Activated CD4-positive, CD25-positive, alpha-beta regulatory T cell treated with anti-CD3 and anti-CD28 coated beads, Interleukin-2, amount 50 U/mL, for 72 hours (primary cell): ENCODE measurements around the gene MEAK7.

ENCODE experiments used
- DNase-seq: peaks from one replicate; pipeline ENCODE4 v3.0.0; 2021

The MEAK7 gene

DNA sequence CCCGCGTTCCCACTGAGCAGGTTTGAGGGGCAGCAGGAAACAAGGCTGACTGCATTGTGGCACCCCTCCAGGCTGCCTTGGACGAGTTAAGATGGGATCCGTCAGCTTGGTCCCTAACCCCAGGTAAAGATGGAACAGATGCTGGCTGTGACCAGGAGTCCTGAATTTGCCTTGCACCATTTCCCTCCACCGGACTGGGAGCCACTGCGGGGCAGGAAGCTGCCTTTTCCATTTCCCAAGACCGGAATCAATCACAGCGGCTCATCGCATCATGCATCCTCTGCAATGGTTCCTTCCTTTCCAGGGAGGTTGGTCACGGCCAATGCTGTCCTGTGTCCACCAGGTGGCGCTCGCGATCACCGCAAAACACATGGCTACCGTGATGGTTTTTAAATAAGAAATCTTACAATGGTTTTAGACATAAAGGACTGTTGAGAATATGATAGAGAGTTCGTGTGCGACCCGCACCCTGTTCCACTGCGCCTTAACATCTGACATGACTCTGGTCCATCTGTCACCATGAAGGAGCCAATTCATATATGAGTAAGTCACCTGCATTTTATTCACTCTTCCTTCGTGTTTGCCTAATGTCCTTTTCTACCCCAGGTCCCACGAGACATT lies 6.8 kb upstream of the MEAK7 start:
- DNase-seq, result peak; percentile 86

DNA sequence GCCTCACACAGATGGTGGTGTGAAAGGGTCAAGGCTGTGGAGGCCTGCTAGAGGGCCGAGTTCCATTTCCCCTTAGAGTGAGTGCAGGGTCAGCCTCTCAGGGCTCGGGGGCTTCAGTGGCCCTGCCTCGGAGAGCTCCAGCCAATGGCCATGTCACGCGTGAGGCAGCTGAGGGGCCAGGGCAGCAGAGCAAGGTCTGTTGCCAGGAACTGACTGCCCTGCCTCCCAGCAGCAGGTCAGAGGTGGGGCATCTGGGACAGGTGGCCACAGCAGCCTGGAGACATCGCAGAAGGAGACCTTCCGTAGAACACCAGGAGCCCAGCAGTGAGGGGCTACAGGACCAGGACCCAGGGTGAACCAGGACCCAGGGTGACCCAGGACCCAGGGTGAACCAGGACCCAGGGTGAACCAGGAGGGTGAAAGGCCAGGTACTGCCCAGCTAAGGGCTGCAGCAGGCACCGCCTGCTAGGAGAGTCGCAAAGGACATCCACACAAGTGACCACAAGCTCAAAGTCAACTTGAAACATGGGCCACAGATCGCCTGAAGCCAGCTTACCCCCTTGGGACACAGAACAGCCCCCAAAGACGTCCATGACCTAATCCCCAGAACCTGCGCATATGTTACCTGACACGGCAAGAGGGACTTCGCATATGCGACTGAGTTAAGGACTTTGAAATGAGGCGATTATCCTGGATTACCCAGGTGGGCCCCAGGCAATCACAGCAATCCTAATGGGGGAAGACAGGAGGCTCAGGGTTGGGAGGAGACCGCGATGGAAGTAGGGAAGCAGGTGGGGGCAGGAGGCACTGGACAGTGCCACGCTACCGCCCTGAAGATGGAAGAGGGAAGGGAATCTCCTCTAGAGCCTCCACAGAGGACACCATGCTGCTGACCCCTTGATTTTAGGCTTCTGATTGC lies 4.8 kb upstream of the MEAK7 start:
- DNase-seq, result no peak

DNA sequence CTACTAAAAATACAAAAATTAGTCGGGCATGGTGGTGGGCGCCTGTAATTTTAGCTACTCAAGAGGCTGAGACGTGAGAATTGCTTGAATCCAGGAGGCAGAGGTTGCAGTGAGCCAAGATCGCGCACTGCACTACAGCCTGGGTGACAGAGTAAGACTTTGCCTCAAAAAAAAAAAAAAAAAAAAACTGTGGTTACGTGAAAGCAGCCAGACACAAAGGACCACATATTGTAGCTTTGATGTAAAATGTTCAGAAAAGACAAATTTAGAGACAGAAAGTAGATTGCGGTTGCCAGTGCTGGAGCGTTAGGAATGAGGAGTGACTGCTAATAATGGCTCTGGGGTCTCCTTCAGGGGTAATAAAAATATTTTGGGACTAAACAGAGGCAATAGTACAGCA lies 4.0 kb upstream of the MEAK7 start:
- no peak for DNase-seq

DNA sequence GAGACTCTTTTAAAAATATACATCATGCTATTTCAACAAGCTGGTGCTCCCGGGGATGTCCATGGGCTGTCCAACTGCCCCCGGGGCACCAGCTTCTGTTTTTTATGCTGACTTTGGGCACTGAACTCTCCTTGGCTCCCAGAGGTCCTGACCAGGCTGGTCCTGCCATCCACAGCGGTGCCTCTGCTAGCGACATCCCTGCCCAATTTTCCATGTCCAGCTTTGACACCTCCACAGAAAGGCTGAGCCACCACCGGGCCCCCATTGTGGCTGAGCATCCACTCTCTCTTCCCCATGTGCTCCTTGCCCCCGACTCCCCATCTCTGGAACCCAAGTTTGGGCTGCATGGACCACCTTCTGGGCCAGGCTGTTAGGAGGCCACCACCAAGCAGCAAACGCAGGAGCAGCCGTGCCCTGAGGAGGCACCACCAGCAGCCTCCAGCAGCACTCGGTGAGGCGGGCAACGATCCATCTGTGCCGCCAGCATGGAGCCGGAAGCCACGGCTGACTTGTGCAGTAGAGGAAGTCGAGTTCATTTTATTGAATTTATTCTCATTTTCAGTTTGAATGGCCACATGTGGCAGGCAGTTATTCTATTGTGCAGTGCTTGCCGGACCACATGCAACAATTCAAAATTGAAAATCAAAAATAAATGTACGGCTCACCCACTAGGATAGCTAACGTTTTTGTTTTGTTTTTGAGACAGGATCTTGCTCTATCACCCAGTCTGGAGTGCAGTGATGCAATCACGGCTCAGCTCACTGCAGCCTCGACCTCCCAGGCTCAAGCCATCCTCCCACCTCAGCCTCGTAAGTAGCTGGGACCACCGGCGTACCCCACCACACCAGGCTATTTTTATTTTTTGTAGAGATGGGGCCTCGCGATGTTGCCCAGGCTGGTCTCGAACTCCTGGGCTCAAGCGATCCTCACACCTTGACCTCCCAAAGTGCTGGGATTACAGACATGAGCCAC lies 2.8 kb upstream of the MEAK7 start:
- no peak for DNase-seq

DNA sequence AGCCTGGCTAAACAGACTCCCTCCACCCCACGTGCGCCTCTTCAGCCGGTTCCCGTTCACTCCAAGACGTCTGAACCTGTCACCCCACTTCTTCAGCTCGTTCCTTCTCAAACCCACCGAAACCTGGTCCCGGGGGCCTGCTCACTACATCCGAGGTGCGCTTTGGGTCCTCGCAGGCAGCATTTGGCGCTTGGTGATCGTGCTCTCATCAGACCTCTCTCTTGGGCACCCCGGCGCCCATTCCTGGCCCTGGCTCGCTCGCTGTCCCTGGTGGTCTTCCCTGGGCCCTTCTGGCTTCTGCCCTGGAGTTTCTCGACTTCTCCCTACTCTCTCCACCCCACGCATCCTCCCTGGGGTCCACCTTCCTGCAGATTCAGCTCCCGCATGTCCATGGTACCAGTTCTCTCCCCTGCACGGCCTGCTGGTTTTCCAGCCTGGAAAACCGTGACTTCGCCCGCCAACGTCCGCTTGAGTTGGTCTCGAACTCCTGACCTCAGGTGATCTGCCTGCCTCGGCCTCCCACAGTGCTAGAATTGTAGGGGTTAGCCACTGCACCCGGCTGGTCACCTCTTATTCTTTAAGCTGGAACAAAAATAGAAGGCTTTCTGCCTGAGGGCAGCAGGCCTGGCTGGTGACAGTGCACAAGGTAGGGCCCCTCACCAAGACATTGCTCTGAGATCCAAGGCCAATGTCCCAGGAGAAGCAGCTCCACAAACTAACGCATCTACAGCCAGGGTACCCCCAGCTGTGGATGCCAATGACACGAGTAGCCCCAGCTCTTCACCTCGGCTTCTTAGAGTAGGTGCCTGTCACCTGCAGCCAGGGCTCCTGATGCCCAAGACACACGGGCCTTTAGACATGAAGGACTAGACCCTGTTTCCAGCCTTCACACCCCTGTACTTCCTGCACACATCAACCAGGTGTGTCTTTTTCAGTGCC lies 1.1 kb upstream of the MEAK7 start:
- DNase-seq, result no peak

DNA sequence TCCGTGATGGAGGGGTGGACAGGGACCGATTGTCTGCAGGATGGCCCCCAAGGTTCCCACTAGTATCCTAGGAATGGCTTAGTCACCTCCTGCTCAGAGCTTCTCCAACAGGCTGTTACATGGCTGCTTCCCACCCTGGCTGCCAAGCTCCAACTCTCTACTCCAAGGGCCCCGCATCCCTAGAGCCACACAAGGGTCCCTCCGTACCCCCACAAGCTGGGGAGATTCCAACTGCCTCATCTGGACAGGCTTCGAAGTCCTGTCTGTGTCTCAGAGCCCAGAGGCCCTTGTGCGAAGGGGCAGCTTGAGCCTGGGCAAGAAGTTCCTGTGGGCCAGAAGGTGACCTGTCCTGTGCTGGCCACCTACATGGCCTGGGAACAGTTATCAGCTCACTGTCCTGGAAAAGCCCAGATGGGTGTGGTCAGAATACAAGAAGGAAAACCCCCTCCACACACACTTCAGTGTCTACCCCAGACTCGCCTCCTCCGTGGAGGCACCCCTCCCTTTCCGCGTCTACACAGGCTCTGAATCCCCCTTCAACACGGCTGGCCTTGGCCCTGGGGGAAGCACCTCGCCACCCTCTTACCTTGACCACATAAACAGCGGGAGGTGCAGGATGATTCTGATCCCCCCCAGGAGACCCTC lies 586 bp downstream of the MEAK7 start:
- no peak for DNase-seq

DNA sequence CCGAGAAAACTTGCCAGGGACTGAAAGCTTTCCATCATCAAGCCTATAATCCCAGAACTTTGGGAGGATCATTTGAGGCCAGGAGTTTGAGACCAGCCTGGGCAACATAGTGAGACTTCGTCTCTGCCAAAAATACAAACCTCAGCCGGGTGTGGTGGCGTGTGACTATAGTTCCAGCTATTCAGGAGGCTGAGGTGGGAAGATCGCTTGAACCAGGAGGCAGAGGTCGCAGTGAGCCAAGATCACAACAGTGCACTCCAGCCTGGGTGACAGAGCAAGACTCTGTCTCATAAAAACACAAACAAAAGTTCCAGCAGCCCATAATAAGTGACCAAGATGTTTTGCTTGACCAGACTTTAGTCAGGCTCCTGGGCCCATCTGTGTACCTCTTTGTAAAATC lies 1.9 kb downstream of the MEAK7 start:
- no peak for DNase-seq

DNA sequence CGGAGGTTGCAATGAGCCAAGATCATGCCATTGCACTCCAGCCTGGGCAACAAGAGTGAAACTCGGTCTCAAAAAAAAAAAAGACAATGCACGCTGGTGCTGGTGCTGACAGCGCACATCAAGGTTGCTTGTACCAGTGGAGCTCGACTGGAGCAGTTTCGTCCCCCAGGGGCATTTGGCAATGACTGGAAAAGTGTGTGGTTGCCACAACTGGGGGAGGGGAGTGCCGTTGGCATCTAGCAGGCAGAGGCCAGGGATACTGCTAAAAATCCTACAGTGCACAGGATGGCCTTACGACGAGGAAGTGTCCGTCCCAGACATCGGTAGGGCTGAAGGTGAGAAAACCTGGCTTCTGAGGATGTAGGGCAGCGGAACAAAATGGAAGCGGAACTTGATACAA lies 2.4 kb downstream of the MEAK7 start:
- DNase-seq, result no peak

DNA sequence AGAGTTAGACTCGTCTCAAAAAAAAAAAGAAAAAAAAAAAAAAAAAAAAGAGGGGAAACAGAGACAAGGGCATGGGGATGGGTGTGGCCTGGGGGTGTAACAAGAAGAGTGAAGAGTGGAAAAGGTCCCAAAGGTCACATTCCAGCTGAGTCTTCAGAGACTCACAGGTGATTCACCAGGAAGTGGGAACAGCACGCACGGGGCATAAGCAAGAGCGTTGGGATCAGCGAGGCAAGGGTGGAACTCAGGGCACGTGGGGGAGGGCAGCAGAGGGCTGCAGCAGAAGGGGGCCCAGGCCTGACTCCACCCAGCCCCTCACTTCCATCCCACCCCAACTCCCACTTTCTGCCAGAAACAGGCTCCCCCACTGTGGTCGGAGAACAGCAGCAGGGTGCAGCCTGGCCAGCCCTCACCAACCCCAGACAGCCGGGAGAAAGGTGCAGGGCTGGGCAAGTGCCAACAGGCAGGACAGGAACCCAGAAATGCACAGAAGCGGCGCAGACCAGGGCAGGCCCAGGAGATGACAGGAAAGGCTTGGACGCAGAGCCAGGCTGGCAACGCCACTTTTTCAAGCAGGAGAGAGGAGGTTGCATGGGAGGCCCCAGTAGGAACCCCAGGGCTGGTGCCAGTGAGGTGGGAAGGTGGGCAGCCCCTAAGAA lies 3.3 kb downstream of the MEAK7 start:
- DNase-seq, result no peak

DNA sequence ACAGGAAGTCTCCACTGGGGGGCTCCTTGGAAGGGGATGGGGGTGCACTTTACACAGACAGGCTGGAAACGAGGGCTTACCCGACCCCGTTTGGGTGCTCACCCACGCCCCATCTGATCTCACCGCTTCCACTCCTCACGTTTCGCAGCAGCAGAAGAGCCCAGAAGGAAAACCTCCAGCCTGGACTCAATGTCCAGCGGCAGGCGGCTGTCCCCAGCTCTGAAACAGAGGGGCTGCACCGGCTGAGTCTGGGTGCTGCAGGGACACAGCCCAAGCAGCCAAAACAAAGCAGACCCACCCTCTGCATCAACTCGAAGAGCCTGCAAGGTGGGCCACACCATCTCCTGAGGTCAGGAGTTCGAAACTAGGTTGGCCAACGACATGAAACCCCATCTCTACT lies 3.9 kb downstream of the MEAK7 start:
- DNase-seq, result no peak

DNA sequence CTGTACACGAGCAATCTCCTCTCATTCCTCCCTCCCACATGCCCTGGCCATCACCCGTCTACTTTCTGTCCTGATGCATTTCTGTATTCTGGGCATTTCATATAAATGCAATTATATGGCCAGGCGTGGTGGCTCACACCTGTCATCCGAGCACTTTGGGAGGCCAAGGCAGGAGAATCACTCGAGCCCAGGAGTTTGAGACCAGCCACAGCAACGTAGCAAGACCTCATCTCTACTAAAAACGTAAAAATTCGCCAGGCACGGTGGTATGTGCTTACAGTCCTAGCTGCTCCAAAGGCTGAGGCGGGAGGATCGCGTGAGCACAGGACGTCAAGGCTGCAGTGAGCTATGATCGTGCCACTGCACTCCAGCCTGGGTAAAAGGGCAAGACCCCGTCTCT lies 4.8 kb downstream of the MEAK7 start:
- peak; percentile 3 for DNase-seq

DNA sequence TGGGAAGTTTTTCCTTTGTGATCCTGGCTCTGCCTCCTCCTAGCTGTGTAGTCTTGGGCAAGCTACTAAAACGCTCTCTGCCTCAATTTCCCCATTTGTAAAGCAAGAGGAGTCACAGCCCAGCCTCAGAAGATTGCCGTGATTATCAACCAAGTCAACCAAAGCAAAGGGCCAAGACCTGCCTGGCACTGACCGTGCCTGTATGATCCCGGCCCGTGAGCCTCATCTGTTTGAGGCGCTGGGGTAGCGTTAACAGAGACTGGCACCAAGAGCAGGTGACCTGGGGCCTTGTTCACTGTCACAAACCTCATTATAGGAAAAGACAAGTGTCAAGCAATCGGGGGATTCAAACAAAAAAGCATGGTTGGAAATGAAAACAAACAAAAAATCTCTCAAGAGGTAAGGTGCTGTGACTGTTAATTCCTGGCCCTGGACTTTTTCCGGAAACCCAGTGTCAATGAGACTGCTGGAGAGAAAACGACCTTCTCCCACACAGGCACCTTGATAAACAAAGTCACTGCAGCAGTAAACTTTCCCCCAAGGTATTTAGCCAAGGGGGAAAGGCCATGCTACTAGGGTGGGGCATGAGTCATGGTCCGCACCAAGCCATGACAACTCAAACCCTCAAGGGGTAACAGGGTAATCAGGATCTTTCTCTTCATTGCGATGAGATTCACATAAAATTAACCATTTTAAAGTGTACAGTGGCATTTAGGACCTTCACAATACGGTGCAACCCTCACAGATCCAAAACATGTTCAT lies 5.4 kb downstream of the MEAK7 start:
- peak; percentile 8 for DNase-seq

DNA sequence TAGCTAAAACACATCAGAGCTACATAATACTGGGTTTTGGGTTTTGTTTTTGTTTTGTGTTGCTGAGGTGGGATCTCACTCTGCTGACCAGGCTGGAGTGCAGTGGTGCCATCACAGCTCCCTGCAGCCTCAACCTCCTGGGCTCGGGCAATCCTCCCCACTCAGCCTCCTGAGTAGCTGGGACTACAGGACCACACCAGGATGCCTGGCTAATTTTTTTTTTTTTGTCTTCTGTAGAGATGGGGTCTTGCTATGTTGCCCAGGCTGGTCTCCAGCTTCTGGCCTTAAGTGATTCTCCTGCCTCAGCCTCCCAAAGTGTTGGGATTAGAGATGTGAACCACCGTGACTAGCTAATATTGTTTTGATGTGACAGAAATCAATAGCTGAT lies 6.2 kb downstream of the MEAK7 start:
- DNase-seq, result no peak

DNA sequence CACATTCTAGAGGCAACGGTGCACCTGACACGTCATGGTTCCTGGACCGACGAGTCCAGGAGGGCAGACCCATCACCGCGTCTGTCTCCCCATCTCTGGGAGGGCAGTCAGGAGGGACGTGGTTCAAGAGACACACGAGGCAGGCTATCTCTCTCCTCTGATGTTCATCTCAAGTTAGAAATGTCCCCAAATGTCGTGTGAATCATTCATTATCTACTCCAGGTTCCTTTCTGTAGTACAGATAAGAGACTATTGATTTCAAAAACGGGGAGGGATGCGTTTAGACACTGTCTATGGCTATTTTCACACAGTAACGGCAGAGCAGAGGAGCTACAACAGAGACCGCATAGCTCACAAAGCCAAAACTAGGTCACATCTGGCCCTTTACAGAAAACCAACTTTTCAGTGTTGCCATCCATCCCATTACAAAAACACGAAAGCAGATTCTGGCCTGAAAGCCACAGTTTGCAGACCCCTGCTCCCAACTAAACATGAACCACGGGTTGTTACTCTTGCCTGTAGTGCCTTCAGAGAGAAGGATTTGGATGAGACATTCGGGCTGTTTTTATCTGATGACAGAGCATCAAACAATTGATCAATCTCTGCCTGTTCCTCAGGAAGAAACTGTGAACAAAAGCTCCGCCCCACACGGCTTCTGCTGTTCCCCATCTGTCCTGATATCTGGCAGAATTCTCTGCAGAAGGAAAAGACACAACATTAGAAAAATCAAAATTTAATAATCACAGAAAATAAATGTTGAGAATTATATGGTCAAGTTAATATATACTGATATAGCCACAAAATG lies 6.8 kb downstream of the MEAK7 start:
- no peak for DNase-seq

DNA sequence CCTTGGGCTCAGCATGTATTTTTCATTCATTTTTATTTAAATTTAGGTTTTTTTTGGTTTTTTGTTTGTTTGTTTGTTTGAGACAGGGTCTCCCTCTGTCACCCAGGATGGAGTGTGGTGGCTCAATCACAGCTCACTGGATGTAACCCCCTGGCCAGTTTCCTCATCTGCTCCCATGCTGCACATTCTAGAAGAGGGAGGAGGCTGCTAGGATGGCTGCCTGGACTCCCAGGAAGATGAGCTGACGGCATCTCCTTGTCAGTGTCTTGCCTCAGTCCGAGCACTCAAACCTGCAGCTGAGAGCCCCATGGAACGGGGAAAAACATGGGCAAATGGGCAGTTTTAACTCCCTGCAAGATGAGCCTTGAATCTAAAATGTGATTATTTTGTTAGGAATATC lies 7.5 kb downstream of the MEAK7 start:
- DNase-seq, result no peak

DNA sequence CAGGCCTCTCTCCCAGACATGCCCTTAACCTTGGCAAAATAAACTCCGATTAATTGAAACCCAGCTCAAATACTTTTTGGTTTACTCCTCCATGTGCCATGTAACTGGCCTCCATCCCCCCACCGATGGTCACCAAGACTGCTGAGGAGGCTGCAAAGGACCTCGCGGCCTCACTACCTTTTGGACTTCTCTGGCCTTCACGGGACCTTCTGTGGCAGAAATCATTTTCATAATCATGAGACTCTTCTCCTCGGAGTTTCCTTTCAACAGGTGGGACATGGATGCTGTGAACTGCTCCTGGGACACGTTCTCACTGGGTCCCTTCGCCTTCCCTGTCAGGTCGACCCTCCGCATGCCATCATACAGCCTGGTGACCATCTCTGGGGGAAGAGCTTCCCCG lies 9.0 kb downstream of the MEAK7 start:
- no peak for DNase-seq

DNA sequence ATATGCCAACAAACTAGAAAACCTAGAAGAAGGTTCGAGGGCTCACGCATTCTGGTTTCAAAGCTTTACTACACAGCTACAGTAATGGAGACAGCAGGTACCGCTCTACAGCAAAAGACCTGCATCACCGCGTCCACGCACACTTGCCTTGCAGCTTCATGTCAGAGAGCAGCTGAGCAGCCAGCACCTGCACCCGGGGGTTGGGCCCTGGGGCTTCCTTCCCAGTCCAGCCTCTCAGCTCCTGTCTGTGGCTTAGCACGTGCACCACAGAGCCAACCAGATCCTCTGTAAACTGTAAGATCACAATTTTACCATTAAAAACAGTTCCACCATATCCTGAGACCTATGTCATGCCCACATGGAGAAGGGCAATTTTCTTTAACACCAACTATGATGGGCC lies 15.3 kb downstream of the MEAK7 start:
- DNase-seq, result no peak

DNA sequence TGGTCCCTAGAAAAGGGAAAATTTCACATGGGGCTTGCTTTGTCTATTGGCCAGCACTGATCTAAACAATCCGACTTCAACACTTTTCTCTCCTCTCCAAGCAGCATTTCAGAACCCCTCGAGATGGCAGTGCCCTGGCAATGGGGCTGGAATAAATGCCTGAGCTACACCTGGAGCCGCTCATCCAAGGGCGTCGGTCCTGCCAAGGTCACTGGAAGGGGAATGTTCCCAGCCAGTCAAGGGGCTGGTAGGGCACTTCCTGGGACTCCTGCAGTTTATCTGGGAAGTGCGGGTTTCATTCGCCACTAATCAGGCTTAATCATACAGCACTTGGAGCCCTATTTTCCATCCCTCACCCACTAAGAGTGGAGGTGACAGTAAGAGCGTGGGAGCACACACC lies 17.1 kb downstream of the MEAK7 start:
- DNase-seq, result no peak

DNA sequence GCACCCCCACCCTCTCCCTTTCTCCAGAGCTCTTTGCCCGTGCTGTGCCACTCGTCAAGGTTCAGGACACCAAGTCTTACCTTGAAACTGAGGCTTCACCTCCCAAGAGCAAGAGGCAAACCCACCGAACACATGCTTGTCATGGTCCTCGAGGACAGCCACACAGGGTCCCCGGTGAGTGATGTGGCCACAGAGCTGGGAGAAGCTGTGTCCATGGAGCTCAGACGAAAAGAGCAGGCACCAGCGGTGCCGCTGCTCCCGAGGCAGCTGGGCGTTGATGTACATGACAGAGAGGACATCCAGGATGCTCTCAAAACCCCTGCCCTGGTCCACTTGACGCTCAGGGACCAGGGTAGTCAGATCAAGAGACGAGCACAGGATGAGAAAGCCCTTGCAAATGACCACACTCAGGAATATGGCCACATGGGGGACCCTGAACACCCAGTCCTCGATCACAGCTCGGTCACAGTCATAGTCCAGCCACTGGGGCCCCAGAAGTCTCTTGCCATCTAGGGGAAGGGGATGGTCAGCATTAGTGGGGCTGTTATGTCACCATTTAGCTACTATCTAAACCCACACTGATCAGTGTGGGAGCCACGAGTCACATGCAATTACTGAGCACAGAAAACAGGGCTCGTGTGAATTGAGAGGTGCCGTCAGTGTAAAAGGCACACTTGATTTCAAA lies 17.8 kb downstream of the MEAK7 start:
- DNase-seq, result no peak
